Activated CD8-positive, alpha-beta T cell treated with anti-CD3 and anti-CD28 coated beads for 36 hours (primary cell): ENCODE measurements around the gene KIT. TPM values are rescaled to one million over a fixed set of nuclear protein-coding genes. Genes with fewer than 3 reads are reported as not detected.

Experiments
- ATAC-seq: fragments of 200-7000 bp; cut with Tn5 transposase; one replicate; pipeline ENCODE4 v1.10.0; 2021; ENCODE audit warnings: mild to moderate bottlenecking, moderate library complexity
- CTCF ChIA-PET: fragments of 350-600 bp; sonication (Branson Sonifier 250); formaldehyde crosslinking; loops from one replicate; lab custom pipeline; 2021; ENCODE audit warnings: antibody characterized with exemption; lab: Charles Lee
- POLR2A ChIA-PET: fragments of 350-600 bp; sonication (Branson Sonifier 250); formaldehyde crosslinking; loops from one replicate; lab custom pipeline; 2021; ENCODE audit warnings: antibody characterized with exemption; lab: Charles Lee
- DNase-seq: peaks from one replicate; pipeline ENCODE4 v3.0.0-alpha.2; 2020
- H3K27ac Mint-ChIP-seq: one replicate; pipeline ENCODE4 v1.8.0; 2021; ENCODE audit warnings: mild to moderate bottlenecking, mixed read lengths
- H3K27me3 Mint-ChIP-seq: one replicate; pipeline ENCODE4 v1.8.0; 2021; ENCODE audit warnings: mixed read lengths
- H3K36me3 Mint-ChIP-seq: one replicate; pipeline ENCODE4 v1.8.0; 2021; ENCODE audit warnings: low read depth, mixed read lengths
- H3K4me1 Mint-ChIP-seq: one replicate; pipeline ENCODE4 v1.8.0; 2021; ENCODE audit warnings: low read depth, mixed read lengths
- H3K4me3 Mint-ChIP-seq: one replicate; pipeline ENCODE4 v1.8.0; 2021; ENCODE audit warnings: mild to moderate bottlenecking, moderate library complexity, mixed read lengths
- H3K9me3 Mint-ChIP-seq: one replicate; pipeline ENCODE4 v1.8.0; 2021; ENCODE audit warnings: mixed read lengths
- CTCF ChIP-seq: fragments of 200-600 bp; IDR thresholded peaks from one replicate; pipeline ENCODE4 v1.8.0; 2022; ENCODE audit warnings: antibody characterized with exemption, mild to moderate bottlenecking
- intact Hi-C: fragments of 100-400 bp; cut with micrococcal nuclease; formaldehyde crosslinking; loops from one replicate; pipeline ENCODE4 v1.10.0; 2022
- total RNA-seq, 2 experiments: library from RNA; stranded (reverse); gene quantifications; one replicate each; pipeline ENCODE4 v1.2.3, GENCODE V29; 2021

KIT gene
- total RNA-seq, 2 experiments from 2014 or later = 0.27 to 0.58 TPM

GRCh38 chr4:54675721-54676461 is 18.1 kb downstream of the KIT start:
- Mint-ChIP-seq H3K9me3 (no peaks in the 10 kb centered on the region), H3K4me3 (no peak overlapping the region), H3K4me1 (no peaks in the 10 kb centered on the region), H3K27ac (no peak overlapping the region), H3K36me3 (no peaks in the 10 kb centered on the region), H3K27me3 (no peaks in the 10 kb centered on the region)
- CTCF ChIA-PET = interaction anchor here (0.8 to 1.7 kb wide), 3 partner anchors 19 to 236 kb away, joined by 3 to 4 read pairs (median 3); no protein-coding TSS in a partner anchor
- no peak for TF ChIP-seq CTCF
- DNase-seq (no peak), ATAC-seq (no peak)
- POLR2A ChIA-PET = no interaction called here
- intact Hi-C loops = no loop called here

- ATAC-seq = no peak
- CTCF ChIA-PET = no interaction called here
- no peak overlapping the region for H3K4me3 Mint-ChIP-seq
- TF ChIP-seq CTCF = no peak
- intact Hi-C loops = no loop called here
- POLR2A ChIA-PET = no interaction called here
- no peaks in the 10 kb centered on the region for H3K4me1 Mint-ChIP-seq
- no peak for DNase-seq
- H3K9me3 Mint-ChIP-seq = no peaks in the 10 kb centered on the region
- H3K27me3 Mint-ChIP-seq = no peaks in the 10 kb centered on the region
- no peak overlapping the region for H3K27ac Mint-ChIP-seq
- no peaks in the 10 kb centered on the region for H3K36me3 Mint-ChIP-seq
These were observed 18.9 kb downstream of the KIT start for GRCh38 chr4:54676658-54677057.

- no peak for TF ChIP-seq CTCF
- no peak overlapping the region for H3K4me3 Mint-ChIP-seq
- ChIA-PET CTCF (no interaction called here), POLR2A (no interaction called here)
- DNase-seq = no peak
- no peaks in the 10 kb centered on the region for H3K27me3 Mint-ChIP-seq
- H3K27ac Mint-ChIP-seq = no peak overlapping the region
- intact Hi-C loops = no loop called here
- H3K4me1 Mint-ChIP-seq = no peaks in the 10 kb centered on the region
- no peaks in the 10 kb centered on the region for H3K9me3 Mint-ChIP-seq
- H3K36me3 Mint-ChIP-seq = no peaks in the 10 kb centered on the region
- no peak for ATAC-seq
These were observed 19.7 kb downstream of the KIT start for GRCh38 chr4:54677416-54677815.

- Mint-ChIP-seq H3K27ac (no peak overlapping the region), H3K4me1 (peaks cover under 1% of the 10 kb centered on the region), H3K4me3 (no peak overlapping the region), H3K9me3 (no peaks in the 10 kb centered on the region), H3K36me3 (no peaks in the 10 kb centered on the region), H3K27me3 (no peaks in the 10 kb centered on the region)
- ATAC-seq = no peak
- no peak for DNase-seq
- TF ChIP-seq CTCF = no peak
- ChIA-PET POLR2A (no interaction called here), CTCF (no interaction called here)
- intact Hi-C loops = no loop called here
These were observed 20.3 kb downstream of the KIT start for GRCh38 chr4:54677853-54678650.

DNA sequence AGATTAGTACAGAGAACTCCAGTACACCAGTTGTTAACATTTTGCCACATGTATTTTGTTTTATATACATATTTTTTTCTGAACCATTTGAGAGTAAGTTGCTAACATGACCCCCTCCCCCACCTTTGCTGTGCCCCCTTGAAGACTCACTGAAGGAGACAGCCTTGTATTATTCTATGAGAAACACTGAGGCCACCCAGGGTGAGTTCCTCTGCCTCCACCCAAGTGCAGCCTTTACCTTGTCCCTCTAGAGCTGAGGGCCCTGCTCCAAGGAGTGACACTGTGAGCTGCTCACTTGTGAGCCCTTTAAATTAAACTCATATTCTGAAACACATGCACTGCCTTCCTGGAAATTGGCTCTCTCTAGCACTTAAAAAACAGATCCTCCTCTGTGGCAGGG is 21.1 kb downstream of the KIT start:
- no peak for ATAC-seq
- Mint-ChIP-seq H3K9me3 (no peaks in the 10 kb centered on the region), H3K27me3 (no peaks in the 10 kb centered on the region), H3K4me3 (no peak overlapping the region), H3K27ac (no peak overlapping the region), H3K36me3 (no peaks in the 10 kb centered on the region), H3K4me1 (peaks cover 6% of the 10 kb centered on the region)
- no peak for DNase-seq
- TF ChIP-seq CTCF = no peak
- intact Hi-C loops = no loop called here
- POLR2A ChIA-PET = no interaction called here
- CTCF ChIA-PET = no interaction called here
